Activated T-cell treated with anti-CD3 and anti-CD28 coated beads, Interleukin-2, amount 50 U/mL, for 1 hour (primary cell): Measurements from ENCODE around the gene FLRT1.

Source experiments
- DNase-seq: peaks from one replicate; pipeline ENCODE4 v3.0.0-alpha.2; 2020

The FLRT1 gene, protein sequence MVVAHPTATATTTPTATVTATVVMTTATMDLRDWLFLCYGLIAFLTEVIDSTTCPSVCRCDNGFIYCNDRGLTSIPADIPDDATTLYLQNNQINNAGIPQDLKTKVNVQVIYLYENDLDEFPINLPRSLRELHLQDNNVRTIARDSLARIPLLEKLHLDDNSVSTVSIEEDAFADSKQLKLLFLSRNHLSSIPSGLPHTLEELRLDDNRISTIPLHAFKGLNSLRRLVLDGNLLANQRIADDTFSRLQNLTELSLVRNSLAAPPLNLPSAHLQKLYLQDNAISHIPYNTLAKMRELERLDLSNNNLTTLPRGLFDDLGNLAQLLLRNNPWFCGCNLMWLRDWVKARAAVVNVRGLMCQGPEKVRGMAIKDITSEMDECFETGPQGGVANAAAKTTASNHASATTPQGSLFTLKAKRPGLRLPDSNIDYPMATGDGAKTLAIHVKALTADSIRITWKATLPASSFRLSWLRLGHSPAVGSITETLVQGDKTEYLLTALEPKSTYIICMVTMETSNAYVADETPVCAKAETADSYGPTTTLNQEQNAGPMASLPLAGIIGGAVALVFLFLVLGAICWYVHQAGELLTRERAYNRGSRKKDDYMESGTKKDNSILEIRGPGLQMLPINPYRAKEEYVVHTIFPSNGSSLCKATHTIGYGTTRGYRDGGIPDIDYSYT

DNA sequence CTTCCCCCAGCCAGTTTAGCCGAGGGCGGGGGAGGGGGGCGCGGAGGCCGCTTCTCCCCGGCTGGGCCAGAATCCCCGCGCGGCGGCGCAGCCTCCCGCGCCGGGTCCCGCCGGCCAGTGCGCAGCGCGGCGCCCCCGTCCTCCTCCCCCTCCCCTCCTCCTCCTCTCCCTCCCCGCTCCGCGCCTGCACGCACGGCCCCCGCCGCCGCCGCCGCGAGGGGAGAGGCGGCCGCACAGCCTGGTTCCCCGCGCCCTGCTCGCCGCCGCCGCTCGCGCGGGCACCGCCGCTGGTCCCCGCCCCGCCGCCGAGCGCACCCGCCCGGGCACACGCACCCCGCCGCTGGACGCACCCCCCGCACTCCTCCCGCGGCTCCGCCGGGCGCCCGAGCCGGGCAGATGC is at the start of gene FLRT1:
TSS of gene FLRT1 (plus strand) at position 356 of the 400 bp plus-strand sequence. CDS start 80,337 bp downstream, outside the sequence.
- no peak for DNase-seq

DNA sequence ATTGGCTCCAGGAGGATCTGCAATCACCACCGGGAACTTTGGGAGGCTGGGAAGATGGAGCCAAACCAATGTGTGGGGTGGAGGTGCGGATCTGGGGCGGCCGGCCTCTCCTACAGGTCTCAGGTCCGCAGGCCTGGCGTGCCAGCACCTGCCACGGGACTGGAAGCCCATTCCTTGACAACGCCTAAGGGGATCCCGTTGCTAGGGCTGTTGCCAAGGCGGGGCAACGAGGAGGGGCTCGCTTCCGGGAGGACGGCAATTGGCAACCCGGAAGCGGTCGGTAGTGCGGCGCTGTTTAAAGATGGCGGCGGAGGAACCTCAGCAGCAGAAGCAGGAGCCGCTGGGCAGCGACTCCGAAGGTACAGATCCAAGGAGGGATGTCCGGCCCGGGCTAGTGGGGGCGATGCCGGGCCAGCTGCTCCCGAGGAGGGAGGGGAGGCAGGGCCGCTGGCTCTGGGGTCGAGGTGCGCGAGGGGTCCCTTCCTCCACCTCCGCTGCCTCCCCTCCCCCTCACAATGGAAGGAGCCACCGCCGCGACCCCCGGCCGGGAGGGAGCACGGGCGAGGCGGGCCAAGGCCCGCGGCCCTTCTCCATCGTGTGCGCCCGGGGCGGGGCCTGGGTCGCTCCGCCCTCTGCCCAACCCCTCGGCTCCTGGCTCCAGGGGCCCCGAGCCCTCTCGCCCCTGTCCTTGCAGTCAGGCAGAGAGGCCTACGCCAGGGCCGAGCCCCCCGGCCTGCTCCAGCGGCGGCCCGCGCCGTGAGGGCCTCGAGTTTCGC is 49.4 kb upstream of the FLRT1 start, which contains the start of gene OTUB1:
TSS of gene OTUB1 (plus strand) at position 283 of the 776 bp plus-strand sequence. CDS start at position 302, 19 bp downstream.
- peak; percentile 84 for DNase-seq

DNA sequence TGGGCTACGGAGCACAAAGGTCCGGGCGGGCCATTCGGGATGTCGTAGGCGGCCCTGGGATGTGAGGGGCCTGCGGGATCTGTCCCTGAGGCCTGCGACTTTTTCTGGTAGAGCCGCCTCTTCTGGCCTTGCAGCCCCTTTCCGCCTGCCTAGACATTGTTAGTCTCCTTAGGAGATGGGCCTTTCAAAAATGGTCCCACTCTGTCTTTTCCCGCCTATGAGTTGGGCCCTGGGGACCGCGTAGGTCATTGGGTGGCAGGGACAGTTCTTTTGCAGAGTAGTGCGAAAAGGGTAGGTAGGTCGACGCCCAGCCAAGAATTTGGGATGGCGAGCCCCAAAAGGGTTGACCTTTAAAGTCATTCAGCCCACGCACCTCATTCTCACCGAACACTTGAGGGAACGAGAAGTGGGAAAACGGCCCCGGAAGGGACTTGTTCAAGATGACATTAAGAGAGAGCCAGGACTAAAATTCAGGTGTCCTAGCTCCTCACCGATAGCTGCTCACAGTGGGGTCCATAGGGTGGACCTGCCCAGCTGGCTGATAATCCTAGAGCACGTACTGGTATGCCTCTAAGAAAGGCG is 48.7 kb upstream of the FLRT1 start:
- no peak for DNase-seq

DNA sequence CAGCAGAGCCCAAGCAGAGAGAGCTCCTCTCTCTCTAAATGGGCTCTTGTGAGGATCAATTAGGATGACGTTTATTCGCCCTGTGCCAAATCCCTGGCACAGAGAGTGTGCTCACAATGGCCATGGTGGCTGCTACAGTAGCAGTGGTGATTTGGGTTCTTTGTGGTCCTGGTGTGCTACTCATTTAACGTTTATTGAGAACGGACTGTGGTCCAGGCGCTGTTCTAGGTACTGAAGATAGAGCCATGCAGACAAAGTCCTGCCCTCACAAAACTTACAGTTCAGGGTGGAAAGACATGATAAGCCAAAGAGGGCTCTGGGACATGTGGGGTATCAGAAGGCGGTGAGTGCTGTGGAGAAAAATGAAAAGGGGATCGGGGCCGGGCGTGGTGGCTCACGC is 44.2 kb upstream of the FLRT1 start:
- DNase-seq, result no peak

DNA sequence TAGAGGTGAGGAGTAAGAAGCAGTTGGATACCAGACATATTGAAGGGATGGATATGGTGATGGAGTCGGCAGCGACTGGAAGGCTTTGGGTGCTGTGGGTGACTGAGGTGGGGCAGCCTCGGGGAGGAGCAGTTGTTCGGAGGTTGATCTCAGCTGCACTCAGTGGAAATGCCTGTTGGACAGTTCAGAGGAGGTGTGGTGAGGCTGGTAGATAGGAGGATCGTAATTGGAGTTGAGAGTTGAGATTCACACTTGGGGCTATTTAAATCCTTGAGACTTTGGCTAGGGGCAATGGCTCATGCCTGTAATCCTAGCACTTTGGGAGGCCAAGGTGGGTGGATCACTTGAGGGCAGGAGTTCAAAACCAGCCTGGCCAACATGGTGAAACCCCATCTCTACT is 42.6 kb upstream of the FLRT1 start:
- DNase-seq, result no peak

DNA sequence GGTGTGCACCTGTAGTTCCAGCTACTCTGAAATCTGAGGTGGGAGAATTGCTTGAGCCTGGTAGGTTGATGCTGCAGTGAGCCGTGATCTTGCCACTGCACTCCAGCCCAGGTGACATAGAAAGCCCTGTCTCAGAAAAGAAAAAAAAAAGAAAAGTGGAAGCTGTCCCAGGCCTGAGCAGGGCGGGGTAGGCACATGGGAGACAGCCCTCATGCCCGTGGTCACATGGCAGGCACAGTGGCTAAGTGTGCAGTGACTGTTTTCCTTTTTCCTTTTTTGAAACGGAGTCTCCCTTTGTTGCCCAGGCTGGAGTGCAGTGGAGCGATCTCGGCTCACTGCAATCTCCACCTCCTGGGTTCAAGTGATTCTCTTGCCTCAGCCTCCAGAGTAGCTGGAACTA is 41.7 kb upstream of the FLRT1 start:
- no peak for DNase-seq

DNA sequence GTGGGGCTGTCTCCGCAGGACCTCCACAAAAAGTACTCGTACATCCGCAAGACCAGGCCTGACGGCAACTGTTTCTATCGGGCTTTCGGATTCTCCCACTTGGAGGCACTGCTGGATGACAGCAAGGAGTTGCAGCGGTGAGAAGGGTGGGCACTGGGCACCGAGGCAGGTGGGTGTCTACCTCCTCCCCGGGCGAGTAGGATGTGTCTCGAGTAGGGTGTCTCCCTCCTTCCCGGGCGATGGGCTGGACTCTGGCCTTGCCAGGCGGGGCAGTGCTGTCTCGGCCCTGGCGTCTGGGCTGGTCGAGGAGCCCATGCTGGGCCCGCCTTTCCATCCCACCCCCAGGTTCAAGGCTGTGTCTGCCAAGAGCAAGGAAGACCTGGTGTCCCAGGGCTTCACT is 39.2 kb upstream of the FLRT1 start:
- DNase-seq, result no peak

DNA sequence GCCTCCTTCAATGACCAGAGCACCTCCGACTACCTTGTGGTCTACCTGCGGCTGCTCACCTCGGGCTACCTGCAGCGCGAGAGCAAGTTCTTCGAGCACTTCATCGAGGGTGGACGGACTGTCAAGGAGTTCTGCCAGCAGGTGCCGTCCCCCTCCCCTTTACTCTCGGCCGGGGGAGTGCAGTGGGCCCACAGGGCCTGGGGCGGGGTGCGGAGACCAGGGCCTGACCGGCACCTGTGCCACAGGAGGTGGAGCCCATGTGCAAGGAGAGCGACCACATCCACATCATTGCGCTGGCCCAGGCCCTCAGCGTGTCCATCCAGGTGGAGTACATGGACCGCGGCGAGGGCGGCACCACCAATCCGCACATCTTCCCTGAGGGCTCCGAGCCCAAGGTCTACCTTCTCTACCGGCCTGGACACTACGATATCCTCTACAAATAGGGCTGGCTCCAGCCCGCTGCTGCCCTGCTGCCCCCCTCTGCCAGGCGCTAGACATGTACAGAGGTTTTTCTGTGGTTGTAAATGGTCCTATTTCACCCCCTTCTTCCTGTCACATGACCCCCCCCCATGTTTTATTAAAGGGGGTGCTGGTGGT is 38.5 kb upstream of the FLRT1 start:
- no peak for DNase-seq

DNA sequence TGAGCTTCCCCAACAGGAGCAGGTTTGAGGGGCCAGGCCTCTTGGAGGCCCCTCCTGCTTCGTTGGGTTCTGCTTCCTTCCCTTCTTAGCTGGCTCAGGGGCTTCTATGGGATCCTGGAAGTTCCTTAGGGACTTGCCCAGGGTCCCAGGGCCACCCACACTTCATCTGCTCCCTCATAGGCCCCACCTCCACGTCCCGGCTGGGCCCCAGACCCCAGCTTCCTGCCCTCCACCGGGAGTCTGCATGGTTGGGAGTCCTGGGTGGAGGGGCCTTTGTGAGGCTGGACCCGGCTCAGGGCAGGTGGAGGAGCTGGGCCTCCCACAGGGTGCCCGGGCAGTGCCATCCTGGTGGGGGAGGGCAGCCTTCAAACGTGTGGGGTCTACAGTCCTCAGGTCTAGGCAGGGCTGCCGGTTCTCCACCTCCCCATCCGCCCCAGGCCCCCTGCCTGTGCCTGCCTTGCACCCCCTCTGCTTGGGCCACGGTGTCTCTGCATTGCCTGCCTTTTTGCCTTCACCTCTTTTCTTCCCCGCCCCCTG is 37.9 kb upstream of the FLRT1 start:
- no peak for DNase-seq

DNA sequence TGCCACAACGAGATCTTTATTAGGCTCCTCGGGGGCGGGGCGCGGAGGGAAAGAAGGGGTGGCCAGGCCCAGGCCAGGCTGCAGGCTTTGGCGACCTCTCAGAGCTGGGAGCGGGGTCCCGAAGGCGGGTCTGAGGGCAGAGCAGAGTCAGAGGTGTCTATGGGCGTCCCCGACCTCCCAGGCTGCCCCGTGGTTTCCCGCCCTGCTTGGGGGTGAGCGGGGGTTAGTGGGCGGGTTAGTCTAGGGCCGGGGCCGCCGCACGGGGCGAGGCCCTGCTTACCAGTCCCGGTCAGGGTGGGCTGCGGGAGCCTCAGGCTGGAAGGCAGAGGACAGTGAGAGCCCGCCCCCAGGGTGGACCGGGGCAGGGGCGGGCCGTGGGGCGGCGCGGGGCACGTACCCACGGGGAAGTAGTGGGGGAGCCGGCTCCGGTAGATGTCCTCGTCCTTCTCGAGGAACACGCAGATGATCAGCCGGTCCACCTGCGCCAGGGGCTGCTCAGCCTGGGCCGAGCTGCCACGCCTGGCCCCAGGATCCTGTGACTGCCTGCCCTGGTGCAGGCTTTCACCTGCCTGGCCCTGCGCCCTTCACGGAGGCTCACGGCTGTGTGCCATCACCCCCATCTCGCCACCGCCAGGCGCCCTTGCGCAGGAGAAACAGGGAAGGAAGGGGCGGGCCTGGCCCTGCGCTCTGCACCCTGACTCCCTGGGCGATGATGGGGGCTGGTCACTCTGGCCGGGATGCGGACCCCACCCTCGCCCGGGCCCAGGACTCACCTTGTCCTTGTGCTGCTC is 37.0 kb upstream of the FLRT1 start:
- no peak for DNase-seq

DNA sequence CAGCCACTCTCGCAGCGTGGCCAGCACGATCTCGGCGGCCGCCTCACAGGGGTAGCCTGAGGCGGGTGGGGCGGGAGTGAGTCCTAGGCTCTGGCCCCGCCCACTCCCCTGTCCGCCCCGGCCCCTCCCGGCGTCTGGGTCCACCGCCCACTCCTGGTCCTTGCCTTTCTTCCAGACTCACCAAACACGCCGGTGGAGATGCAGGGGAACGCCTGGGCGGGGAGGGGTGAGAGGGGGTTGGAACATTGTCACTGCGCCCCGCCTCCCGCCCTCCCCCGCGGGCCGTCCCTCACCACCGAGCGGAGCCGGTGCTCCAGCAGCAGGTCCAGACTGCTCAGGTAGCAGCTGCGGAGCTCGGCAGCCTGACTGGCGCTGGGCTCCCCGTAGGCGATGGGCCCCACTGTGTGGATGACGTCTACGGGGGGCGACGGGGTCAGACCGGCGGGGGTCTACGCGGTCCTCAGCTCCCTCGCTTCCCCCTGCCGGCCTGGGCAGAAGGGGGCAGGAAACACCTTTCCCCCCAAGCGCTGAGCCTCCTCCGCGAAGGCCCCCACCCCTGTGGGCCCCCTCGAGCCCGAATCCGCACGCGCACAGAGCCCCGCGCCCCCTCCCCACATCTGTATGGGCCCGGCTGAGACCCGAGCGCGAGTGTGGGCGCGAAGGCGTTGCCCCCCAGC is 36.2 kb upstream of the FLRT1 start:
- peak; percentile 77 for DNase-seq

DNA sequence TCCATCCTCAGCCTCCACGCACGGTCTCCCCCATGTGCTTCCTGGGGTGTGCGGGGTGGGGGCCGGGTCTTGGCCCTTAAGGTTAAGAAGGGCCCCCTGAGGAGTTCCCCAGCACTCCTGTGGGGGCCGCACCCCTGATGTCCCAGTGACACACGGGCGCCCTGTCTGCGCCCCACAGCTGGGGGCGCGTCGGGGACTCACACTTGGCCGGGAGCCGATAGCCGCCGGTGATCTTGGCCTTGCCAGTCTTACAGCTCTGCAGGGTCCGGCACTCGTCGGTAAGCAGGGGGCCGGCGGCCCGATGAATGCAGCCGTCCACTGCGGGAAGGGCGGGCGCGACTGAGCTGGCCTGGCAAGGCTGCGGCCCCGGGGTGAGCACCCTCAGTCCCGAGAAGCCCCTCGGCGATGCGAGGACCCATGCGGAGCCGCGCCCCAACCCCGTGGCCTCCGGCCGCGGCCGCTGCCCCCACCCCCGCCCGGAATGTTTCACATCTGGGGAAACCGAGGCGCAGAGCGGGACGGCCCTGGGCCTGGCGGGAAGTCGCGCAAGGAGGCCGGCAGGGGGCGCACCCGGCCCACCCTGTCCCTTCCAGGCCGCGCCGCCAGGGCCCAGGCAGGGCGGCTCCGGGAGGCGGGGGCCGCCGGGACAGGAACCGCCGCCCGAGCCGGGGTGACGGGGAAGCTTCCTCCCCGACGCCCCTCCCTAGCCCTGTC is 35.5 kb upstream of the FLRT1 start:
- DNase-seq, result peak; percentile 80

DNA sequence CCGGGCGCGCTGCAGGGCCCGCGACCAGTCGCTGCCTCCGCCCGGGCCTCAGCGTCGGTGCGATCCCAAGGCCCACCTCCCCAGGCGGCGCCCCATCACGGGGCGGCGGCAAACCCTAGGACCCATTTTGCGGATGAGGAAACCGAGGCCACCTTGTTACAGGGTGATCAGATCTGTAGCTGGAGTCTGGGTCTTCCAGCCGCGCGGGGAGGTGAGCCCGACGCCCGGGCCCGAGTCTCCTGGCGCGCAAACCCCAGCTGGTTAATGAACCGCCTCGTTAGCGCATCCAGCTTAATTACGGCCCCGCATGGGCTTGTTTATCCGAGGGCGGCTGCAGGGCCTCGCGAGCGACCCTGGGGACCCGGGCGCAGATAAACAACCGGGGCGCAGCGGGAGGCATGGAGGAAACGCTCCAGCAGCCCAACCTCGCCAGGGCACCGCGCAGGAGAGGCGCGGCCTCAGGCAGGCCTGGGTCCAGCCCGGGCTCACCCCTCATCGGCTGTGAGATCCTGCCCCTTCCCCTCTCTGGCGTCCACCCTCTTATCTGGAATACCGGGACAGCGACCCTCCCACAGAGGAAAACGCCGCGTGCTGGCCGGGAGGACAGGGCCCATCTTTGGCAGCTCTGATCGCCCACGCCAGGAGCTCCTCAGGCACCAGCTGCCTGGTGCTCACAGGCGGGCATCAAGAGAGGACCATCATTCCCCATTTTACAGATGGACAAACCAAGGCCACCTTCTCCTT is 34.8 kb upstream of the FLRT1 start:
- no peak for DNase-seq

DNA sequence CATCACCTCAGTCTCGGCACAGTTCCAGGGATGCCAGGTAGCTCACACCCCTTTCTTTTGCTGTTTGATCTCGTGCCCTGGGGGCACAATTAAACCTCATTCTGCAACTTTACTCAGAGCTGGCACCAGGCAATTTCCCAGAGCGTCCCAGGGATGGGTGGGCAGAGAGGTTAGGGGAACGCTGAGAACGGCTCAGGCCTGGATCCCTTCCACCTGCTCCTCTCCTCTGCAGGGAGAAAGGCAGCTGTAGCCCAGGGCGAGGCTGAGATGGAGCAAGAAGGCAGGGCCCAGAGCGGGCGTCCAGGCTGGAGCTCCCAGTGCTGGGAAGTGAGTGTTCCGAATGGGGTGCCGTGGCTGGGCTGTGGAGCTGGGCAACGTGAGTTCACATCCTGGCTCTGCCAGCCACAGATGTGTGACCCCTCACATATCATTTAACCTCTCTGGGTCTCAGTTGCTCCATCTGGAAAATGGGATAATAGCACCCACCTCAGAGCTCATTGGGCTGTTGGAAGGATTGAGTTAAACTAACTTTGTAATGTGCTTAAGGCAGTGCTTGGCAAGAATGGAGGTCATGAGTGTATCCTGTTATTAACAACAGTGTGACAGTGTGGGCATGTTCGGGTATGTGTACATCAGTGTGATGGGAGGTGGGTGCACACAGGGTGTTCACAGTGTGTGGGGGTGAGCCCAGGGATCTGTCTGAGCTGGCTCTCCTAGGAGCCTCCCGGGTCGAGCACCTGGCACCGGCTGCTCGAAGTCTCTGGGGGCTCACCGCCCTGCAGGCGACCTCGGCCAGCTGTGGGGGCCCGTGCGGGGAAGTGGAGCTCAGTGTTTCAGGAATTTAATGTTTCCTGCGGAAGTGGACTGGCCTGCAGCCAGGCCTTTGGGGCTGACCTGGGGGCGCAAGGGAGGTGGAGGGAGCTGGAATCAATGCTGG is 34.0 kb upstream of the FLRT1 start:
- no peak for DNase-seq

DNA sequence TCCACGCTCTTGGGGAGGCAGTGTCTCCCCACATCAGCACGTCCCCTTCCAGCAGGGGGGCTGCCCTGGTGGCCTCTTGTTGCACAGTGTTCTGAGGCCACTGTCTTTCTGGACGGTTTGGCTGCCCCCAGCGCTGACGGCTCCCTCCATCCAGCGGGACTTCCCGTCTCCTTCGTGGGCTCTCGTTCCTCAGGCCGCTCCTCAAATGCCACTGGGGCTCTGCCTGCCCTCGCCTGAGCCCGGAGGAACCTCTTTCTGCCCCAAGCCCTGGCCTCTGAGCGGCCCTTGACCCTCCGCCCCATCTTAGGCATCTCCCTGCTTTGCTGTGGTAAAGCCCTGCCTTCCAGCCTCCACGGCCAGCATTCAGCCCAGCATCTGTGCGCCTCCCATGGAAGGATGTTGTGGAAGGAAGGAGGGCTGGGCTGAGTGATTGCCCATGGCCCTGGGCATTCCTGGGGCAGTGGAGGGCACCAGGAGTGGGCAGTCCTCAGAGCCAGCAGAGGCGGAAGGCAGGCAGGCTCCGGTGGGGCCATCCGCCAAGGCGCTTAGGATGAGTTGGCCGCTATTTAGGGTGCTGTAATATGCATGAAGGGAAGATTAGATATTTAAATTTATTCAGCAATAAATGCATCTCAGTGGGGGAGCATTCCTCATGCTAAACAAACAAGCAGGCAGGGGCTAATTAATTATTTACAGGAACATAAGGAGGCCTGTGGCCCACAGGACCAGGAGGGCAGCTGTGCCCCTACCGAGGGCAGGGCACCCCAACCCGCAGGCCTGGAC is 31.7 kb upstream of the FLRT1 start:
- no peak for DNase-seq

DNA sequence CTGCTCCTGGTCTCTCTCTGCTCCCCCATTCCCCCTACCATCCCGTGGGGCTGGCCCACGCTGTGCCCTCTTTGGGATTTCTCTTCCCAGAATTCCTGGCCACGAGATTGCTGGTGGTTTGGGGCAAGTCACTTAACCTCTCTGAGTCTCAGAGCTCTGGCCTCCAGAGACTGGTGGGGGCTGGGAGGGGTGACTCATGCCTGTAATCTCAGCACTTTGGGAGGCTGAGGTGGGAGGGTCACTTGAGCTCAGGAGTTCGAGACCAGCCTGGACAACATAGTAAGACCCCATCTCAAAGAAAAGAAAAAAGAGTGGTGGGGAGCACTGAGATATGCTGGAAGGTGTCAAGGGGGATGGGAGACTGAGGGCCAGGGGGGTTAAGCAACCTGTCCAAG is 31.1 kb upstream of the FLRT1 start:
- DNase-seq, result no peak

DNA sequence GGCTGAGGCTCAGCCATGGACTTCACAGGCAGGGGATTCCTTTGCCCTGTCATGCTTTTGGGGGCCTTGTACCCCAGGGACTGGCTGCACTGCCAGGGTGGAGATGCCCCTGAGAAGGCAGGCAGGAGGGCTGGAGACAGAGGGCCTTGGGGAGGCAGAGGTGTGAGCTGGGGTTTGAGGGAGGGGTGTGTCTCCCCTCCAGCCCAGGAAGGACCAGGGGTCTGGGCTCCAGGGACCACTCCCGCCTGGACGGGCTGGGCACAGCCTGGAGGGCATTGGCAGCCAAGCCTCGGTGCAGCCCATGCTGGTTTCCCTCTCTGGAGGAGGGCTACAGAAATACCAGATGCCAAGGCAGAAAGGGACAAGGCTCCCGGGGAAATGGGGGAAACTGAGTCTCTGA is 30.0 kb upstream of the FLRT1 start:
- no peak for DNase-seq

DNA sequence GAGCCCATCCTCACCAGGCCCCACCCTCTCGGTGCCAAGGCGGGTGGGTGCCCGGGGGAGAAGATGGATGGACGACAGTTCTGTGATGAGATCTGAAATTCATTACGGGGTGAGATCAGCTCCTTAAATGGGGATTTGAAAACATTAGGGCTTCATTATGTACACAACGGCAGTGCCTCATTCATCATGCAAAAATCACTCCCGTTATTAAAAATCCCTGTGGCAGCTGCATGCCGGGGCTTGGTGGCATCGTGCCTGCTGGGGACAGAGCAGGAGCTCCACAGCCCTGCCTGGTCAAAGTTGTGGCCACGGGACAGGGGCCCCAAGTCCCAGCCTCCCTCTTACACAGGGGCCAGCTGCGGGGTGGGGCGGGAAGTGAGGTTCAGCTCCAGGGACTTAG is 29.3 kb upstream of the FLRT1 start:
- DNase-seq, result no peak
